Type B pancreatic cell (in vitro differentiated cells): ENCODE measurements around the gene TNNT1. TPM values are rescaled to one million over a fixed set of nuclear protein-coding genes. Genes with fewer than 3 reads are reported as not detected.

Experiments
- DNase-seq: peaks from one replicate; pipeline ENCODE4 v3.0.0; 2021; ENCODE audit warnings: mixed read lengths; ENCODE audit not compliant: unreplicated experiment; ENCODE audit errors: extremely low spot score
- H3K27ac Mint-ChIP-seq: 2 replicates; pipeline ENCODE4 v1.8.0; 2021; ENCODE audit warnings: mild to moderate bottlenecking, mixed read lengths
- H3K27me3 Mint-ChIP-seq: 2 replicates; pipeline ENCODE4 v1.8.0; 2021; ENCODE audit warnings: mixed read lengths
- H3K36me3 Mint-ChIP-seq: 2 replicates; pipeline ENCODE4 v1.8.0; 2021; ENCODE audit warnings: mixed read lengths
- H3K4me1 Mint-ChIP-seq: one replicate; pipeline ENCODE4 v1.8.0; 2021; ENCODE audit warnings: mixed read lengths; ENCODE audit not compliant: unreplicated experiment
- H3K4me3 Mint-ChIP-seq: 2 replicates; pipeline ENCODE4 v1.8.0; 2021; ENCODE audit warnings: mild to moderate bottlenecking, mixed read lengths
- H3K9me3 Mint-ChIP-seq: 2 replicates; pipeline ENCODE4 v1.8.0; 2021; ENCODE audit warnings: mixed read lengths
- CTCF ChIP-seq: fragments of 200-600 bp; sonication (generic); conservative IDR thresholded peaks from 2 replicates; pipeline ENCODE4 v1.5.0; 2021; ENCODE audit warnings: antibody characterized with exemption, mild to moderate bottlenecking
- total RNA-seq: library from RNA; stranded (reverse); gene quantifications from 2 replicates; pipeline ENCODE4 v1.2.1, GENCODE V29; 2021; ENCODE audit warnings: low replicate concordance

TNNT1 gene
- total RNA-seq, 1 donor from 2014 or later = 27.6 TPM

DNA sequence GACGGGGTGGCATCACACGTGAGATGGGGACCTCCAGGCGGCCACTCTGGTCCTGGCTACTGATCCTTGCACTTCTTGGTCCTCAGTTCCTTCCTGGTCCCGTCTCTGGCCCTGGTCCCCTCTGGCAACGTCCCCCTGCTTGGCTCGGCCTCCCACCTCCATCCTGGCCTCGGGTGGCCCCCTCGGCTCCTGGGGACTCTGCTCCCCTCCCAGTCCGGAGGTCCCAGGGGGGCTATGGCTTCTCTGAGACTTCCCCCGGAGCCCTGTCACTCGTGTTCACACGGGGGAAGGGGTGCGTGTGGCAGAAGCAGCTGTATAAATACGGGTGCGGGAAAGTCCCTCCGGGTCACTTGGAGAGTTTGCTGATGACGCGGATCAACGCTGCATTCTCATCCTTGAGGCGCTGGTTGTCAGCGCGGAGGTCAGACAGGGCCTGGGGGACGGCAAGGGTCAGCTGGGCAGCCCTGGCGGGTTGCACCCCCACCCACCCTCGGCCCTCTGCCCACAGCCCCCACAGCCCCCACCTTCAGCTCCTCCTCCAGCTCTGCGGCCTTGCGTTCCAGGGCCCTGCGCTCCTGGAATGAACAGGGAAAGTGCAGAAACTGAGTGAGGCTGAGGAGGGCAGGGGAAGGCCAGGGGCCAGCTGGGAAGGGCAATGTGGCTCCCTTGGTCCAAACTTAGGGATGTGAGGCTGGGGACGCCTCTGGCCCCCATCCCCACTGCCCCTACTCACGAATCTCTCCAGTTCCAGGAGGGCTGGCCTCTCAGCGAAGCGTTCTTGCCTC is 57.7 kb downstream of the TNNT1 start:
- Mint-ChIP-seq H3K27me3 (peaks cover 19% of the 10 kb centered on the region), H3K4me3 (no peak overlapping the region), H3K4me1 (peaks cover 22% of the 10 kb centered on the region), H3K36me3 (peaks cover 5% of the 10 kb centered on the region), H3K27ac (no peak overlapping the region), H3K9me3 (no peaks in the 10 kb centered on the region)
- TF ChIP-seq CTCF = no peak
- no peak for DNase-seq

GRCh38 chr19:55090564-55090963 is 58.4 kb downstream of the TNNT1 start:
- H3K9me3 Mint-ChIP-seq = no peaks in the 10 kb centered on the region
- TF ChIP-seq CTCF = no peak
- H3K27me3 Mint-ChIP-seq = peaks cover 25% of the 10 kb centered on the region
- H3K4me3 Mint-ChIP-seq = no peak overlapping the region
- H3K4me1 Mint-ChIP-seq = peaks cover 22% of the 10 kb centered on the region
- peaks cover 5% of the 10 kb centered on the region for H3K36me3 Mint-ChIP-seq
- no peak overlapping the region for H3K27ac Mint-ChIP-seq
- DNase-seq = no peak

DNA sequence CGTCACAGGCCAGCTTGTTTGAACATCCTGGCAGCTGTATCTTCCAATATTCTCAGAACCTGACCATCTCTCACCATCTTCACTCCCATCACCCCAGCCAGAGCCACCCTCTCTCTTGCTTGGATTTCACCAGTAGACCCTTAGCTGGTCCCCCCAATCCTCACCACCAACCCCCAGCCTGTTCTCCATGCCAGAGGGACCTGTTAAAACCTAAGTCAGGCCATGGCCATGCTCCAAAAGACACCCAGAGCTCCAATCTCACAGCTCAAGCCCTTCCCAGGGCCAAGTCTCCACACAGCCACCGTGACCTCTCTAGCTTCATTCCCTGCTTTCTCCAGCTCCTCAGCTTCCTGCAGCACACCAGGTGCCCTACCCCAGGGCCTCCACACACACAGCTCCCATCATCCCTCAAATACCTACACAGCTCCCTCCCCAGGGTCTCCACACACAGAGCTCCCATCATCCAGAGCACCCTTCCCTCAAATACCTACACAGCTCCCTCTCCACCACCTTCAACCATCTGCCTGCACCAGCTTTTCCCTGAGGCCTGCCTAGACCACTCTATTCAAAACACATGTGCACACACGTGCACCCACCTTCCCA is 59.6 kb downstream of the TNNT1 start:
- DNase-seq = no peak
- no peak for TF ChIP-seq CTCF
- Mint-ChIP-seq H3K27ac (peak overlapping the region; percentile 15), H3K9me3 (no peaks in the 10 kb centered on the region), H3K27me3 (peaks cover 35% of the 10 kb centered on the region), H3K36me3 (peaks cover 5% of the 10 kb centered on the region), H3K4me3 (peak overlapping the region; percentile 14), H3K4me1 (peaks cover 22% of the 10 kb centered on the region)

- TF ChIP-seq CTCF = peak; percentile 98
- peaks cover 22% of the 10 kb centered on the region for H3K4me1 Mint-ChIP-seq
- peaks cover 5% of the 10 kb centered on the region for H3K36me3 Mint-ChIP-seq
- H3K4me3 Mint-ChIP-seq = peak overlapping the region; percentile 88
- no peaks in the 10 kb centered on the region for H3K9me3 Mint-ChIP-seq
- no peak for DNase-seq
- H3K27ac Mint-ChIP-seq = peak overlapping the region; percentile 87
- peaks cover 42% of the 10 kb centered on the region for H3K27me3 Mint-ChIP-seq
Measured at GRCh38 chr19:55088543-55089341, 60.3 kb downstream of the TNNT1 start.

GRCh38 chr19:55088021-55088451 is 61.0 kb downstream of the TNNT1 start:
- H3K4me3 Mint-ChIP-seq = peak overlapping the region; percentile 88
- H3K4me1 Mint-ChIP-seq = peaks cover 22% of the 10 kb centered on the region
- DNase-seq = no peak
- no peaks in the 10 kb centered on the region for H3K9me3 Mint-ChIP-seq
- peaks cover 45% of the 10 kb centered on the region for H3K27me3 Mint-ChIP-seq
- peak overlapping the region; percentile 87 for H3K27ac Mint-ChIP-seq
- no peak for TF ChIP-seq CTCF
- H3K36me3 Mint-ChIP-seq = peaks cover 5% of the 10 kb centered on the region
